H9 (cell line): ENCODE results near the gene GGT1. TPM values are rescaled to one million over a fixed set of nuclear protein-coding genes. Genes with fewer than 3 reads are reported as not detected.

ENCODE experiments used
- DNase-seq: peaks from one replicate; pipeline ENCODE4 v3.0.0-alpha.2; 2017
- H2AFZ ChIP-seq: one replicate; pipeline ENCODE4 v1.6.1; 2013; ENCODE audit warnings: mild to moderate bottlenecking, low read length, control low read depth, moderate library complexity
- H2AK5ac ChIP-seq: 2 replicates; pipeline ENCODE4 v1.6.1; 2013; ENCODE audit warnings: low read length, control low read depth, mixed read lengths; ENCODE audit not compliant: insufficient read length
- H2BK120ac ChIP-seq: one replicate; pipeline ENCODE4 v1.6.1; 2013; ENCODE audit warnings: low read depth, mild to moderate bottlenecking, low read length, control low read depth, inconsistent platforms; ENCODE audit not compliant: poor library complexity, severe bottlenecking
- H2BK12ac ChIP-seq: 2 replicates; pipeline ENCODE4 v1.6.1; 2013; ENCODE audit warnings: low read length, control low read depth, mixed read lengths, low read depth; ENCODE audit not compliant: insufficient read length
- H2BK15ac ChIP-seq: 2 replicates; pipeline ENCODE4 v1.6.1; 2013; ENCODE audit warnings: low read depth, low read length, control low read depth
- H2BK20ac ChIP-seq: one replicate; pipeline ENCODE4 v1.6.1; 2013; ENCODE audit warnings: low read depth, mild to moderate bottlenecking, low read length, control low read depth, inconsistent platforms; ENCODE audit not compliant: poor library complexity, severe bottlenecking
- H2BK5ac ChIP-seq: 2 replicates; pipeline ENCODE4 v1.6.1; 2013; ENCODE audit warnings: low read length, control low read depth, mixed read lengths; ENCODE audit not compliant: insufficient read length
- H3K14ac ChIP-seq: 2 replicates; pipeline ENCODE4 v1.6.1; 2013; ENCODE audit warnings: low read length, control low read depth; ENCODE audit not compliant: insufficient read depth
- H3K18ac ChIP-seq: 2 replicates; pipeline ENCODE4 v1.6.1; 2013; ENCODE audit warnings: low read depth, mild to moderate bottlenecking, mixed read lengths, low read length, control low read depth; ENCODE audit not compliant: insufficient read length
- H3K23ac ChIP-seq: 2 replicates; pipeline ENCODE4 v1.6.1; 2013; ENCODE audit warnings: low read length, control low read depth, mixed read lengths, low read depth; ENCODE audit not compliant: insufficient read length
- H3K23me2 ChIP-seq: 2 replicates; pipeline ENCODE4 v1.6.1; 2013; ENCODE audit warnings: low read depth, mild to moderate bottlenecking, mixed read lengths, low read length, control low read depth; ENCODE audit not compliant: insufficient read length, poor library complexity, severe bottlenecking
- H3K27ac ChIP-seq: 2 replicates; pipeline ENCODE4 v1.5.1; 2013; ENCODE audit warnings: low read length, control low read depth, mixed read lengths, low read depth; ENCODE audit not compliant: insufficient read length
- H3K27me3 ChIP-seq: 2 replicates; pipeline ENCODE4 v1.6.1; 2013; ENCODE audit warnings: low read length, control low read depth, inconsistent platforms; ENCODE audit not compliant: insufficient read depth
- H3K4ac ChIP-seq: 2 replicates; pipeline ENCODE4 v1.6.1; 2013; ENCODE audit warnings: low read depth, mild to moderate bottlenecking, control low read depth, inconsistent platforms, low read length, moderate library complexity
- H3K4me1 ChIP-seq: 2 replicates; pipeline ENCODE4 v1.6.1; 2013; ENCODE audit warnings: low read length, control low read depth, inconsistent platforms; ENCODE audit not compliant: insufficient read depth
- H3K4me2 ChIP-seq: 2 replicates; pipeline ENCODE4 v1.6.1; 2013; ENCODE audit warnings: low read length, control low read depth, mixed read lengths; ENCODE audit not compliant: insufficient read length, insufficient read depth
- H3K56ac ChIP-seq: 2 replicates; pipeline ENCODE4 v1.6.1; 2013; ENCODE audit warnings: low read depth, mild to moderate bottlenecking, mixed read lengths, low read length, control low read depth; ENCODE audit not compliant: insufficient read length
- H3K79me1 ChIP-seq: 2 replicates; pipeline ENCODE4 v1.6.1; 2013; ENCODE audit warnings: low read depth, mild to moderate bottlenecking, moderate library complexity, low read length, control low read depth, inconsistent platforms; ENCODE audit not compliant: insufficient read depth, poor library complexity, severe bottlenecking
- H3K79me2 ChIP-seq: 2 replicates; pipeline ENCODE4 v1.6.1; 2013; ENCODE audit warnings: low read length, control low read depth, inconsistent platforms; ENCODE audit not compliant: insufficient read depth
- H3K9ac ChIP-seq: 2 replicates; pipeline ENCODE4 v1.6.1; 2013; ENCODE audit warnings: low read length, control low read depth, mixed read lengths; ENCODE audit not compliant: insufficient read length; ENCODE audit errors: extremely low read depth
- H3K9me3 ChIP-seq: one replicate; pipeline ENCODE4 v1.6.1; 2013; ENCODE audit warnings: low read depth, low read length, inconsistent platforms; ENCODE audit not compliant: control insufficient read depth
- H3T11ph ChIP-seq: one replicate; pipeline ENCODE4 v1.6.1; 2013; ENCODE audit warnings: mild to moderate bottlenecking, low read length, control low read depth, inconsistent platforms
- H4K20me1 ChIP-seq: one replicate; pipeline ENCODE4 v1.6.1; 2013; ENCODE audit not compliant: control insufficient read depth, insufficient read length, insufficient read depth
- H4K5ac ChIP-seq: 2 replicates; pipeline ENCODE4 v1.6.1; 2013; ENCODE audit warnings: low read depth, mild to moderate bottlenecking, mixed read lengths, low read length, control low read depth; ENCODE audit not compliant: insufficient read length
- H4K8ac ChIP-seq: replicated peaks from 2 replicates; pipeline ENCODE4 v1.6.1; 2013; ENCODE audit warnings: low read length, control low read depth, mixed read lengths, low read depth; ENCODE audit not compliant: insufficient read length
- H4K91ac ChIP-seq: 2 replicates; pipeline ENCODE4 v1.6.1; 2013; ENCODE audit warnings: low read depth, mild to moderate bottlenecking, moderate library complexity, mixed read lengths, low read length, control low read depth; ENCODE audit not compliant: insufficient read length
- H3K27ac Mint-ChIP-seq, 3 experiments: 2 replicates in 2 of 3; 3 replicates in 1 of 3; pipeline ENCODE4 v1.8.0; 2020 to 2021; ENCODE audit warnings: mixed read lengths in 3 of 3, mild to moderate bottlenecking in 1 of 3, moderate library complexity in 1 of 3
- H3K27me3 Mint-ChIP-seq: 2 replicates; pipeline ENCODE4 v1.8.0; 2021; ENCODE audit warnings: low read depth, mild to moderate bottlenecking, moderate library complexity, mixed read lengths
- H3K36me3 Mint-ChIP-seq, 3 experiments: 2 replicates in 2 of 3; 3 replicates in 1 of 3; pipeline ENCODE4 v1.8.0; 2020 to 2021; ENCODE audit warnings: low read depth in 3 of 3, mixed read lengths in 3 of 3; ENCODE audit not compliant: insufficient read depth in 1 of 3
- H3K4me1 Mint-ChIP-seq, 2 experiments: 2 replicates each; pipeline ENCODE4 v1.8.0; 2020; ENCODE audit warnings: mixed read lengths in 2 of 2
- H3K4me3 Mint-ChIP-seq, 2 experiments: 2 replicates in 1 of 2; 3 replicates in 1 of 2; pipeline ENCODE4 v1.8.0; 2020 to 2021; ENCODE audit warnings: mild to moderate bottlenecking in 2 of 2, mixed read lengths in 2 of 2, moderate library complexity in 1 of 2
- H3K9me3 Mint-ChIP-seq, 2 experiments: 2 replicates in 1 of 2; 3 replicates in 1 of 2; pipeline ENCODE4 v1.8.0; 2020; ENCODE audit warnings: mild to moderate bottlenecking in 2 of 2, mixed read lengths in 2 of 2, moderate library complexity in 1 of 2
- WGBS: extraction: QIAGEN DNeasy Blood & Tissue Kit; methylation state at CpG from one replicate; pipeline ENCODE4 v1.1.7; 2013; ENCODE audit warnings: missing lambda C conversion rate, low lambda C conversion rate, mixed read lengths; ENCODE audit not compliant: insufficient read length; ENCODE audit errors: extremely low coverage; 5-methylcytosine and 5-hydroxymethylcytosine counted together
- total RNA-seq: library from RNA; stranded (reverse); gene quantifications from 2 replicates; pipeline ENCODE4 v1.2.1, GENCODE V29; 2021
- TF ChIP-seq, protein P1 (sequence below): fragments of 200-600 bp; sonication (generic); conservative IDR thresholded peaks from 3 replicates; pipeline ENCODE4 v1.8.0; 2021; ENCODE audit warnings: antibody characterized with exemption, mild to moderate bottlenecking

GGT1 gene
- total RNA-seq, 1 experiment from 2014 or later, result 20.5 TPM

DNA sequence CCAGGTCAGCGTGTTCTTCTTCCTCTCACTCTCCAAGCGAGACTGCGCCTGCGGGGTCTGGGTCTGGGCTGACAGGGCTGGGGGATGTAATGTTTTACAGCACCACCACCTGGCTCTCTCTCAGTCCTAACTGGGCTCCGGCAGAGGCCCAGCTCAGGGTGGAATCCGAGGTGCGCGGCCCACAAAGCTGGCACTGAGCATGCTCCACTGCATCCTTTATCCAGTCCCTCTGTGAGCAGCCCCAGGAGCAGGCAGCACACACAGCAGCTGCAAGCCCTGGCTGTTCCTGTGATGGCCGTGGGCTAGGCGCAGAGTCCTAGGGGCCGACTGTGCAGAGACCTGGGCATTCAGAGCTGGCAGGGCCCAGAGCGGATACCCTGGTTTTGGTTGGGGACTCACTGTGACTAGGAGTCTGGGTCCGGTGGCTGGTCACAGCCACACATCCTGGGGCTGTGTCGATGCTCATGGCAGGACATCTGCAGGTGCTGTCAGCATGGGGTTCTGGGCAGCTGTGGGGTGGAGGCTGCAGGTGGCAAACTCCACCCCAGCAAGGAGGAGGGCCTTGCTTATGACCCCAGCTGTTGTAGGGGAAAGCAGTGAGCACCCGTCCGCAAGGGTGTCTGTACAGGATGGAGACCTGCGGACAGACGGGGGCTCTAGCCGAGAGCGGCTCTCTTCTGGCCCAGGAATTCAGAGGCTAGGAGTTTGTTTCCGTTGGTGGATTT, 14.1 kb upstream of the GGT1 start:
- Histone ChIP-seq H3K79me2 (no peaks in the 10 kb centered on the region), H3K9me3 (no peaks in the 10 kb centered on the region), H4K91ac (no peak overlapping the region), H3K4ac (no peak overlapping the region), H3K27ac (no peak overlapping the region), H2AK5ac (no peak overlapping the region), H3K79me1 (no peaks in the 10 kb centered on the region), H4K20me1 (no peaks in the 10 kb centered on the region), H3K9ac (no peak overlapping the region), H2BK120ac (no peak overlapping the region), H3K18ac (no peak overlapping the region), H4K8ac (no peak overlapping the region), H2BK20ac (no peak overlapping the region), H2BK5ac (no peak overlapping the region), H4K5ac (no peak overlapping the region), H3K23ac (no peak overlapping the region), H2AFZ (no peak overlapping the region), H3K23me2 (no peaks in the 10 kb centered on the region), H3K56ac (no peak overlapping the region), H3K4me1 (no peaks in the 10 kb centered on the region), H3T11ph (no peak overlapping the region), H3K27me3 (no peaks in the 10 kb centered on the region), H3K4me2 (no peak overlapping the region), H2BK12ac (no peak overlapping the region), H3K14ac (no peak overlapping the region), H2BK15ac (no peak overlapping the region)
- TF ChIP-seq, protein P1, sequence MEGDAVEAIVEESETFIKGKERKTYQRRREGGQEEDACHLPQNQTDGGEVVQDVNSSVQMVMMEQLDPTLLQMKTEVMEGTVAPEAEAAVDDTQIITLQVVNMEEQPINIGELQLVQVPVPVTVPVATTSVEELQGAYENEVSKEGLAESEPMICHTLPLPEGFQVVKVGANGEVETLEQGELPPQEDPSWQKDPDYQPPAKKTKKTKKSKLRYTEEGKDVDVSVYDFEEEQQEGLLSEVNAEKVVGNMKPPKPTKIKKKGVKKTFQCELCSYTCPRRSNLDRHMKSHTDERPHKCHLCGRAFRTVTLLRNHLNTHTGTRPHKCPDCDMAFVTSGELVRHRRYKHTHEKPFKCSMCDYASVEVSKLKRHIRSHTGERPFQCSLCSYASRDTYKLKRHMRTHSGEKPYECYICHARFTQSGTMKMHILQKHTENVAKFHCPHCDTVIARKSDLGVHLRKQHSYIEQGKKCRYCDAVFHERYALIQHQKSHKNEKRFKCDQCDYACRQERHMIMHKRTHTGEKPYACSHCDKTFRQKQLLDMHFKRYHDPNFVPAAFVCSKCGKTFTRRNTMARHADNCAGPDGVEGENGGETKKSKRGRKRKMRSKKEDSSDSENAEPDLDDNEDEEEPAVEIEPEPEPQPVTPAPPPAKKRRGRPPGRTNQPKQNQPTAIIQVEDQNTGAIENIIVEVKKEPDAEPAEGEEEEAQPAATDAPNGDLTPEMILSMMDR, result no peak
- H3K4me1 Mint-ChIP-seq, result peaks cover 5 to 13% of the 10 kb centered on the region in 2 experiments
- DNase-seq, result no peak
- H3K9me3 Mint-ChIP-seq, result no peaks in the 10 kb centered on the region
- peaks cover 0 to 8% (median 7%) of the 10 kb centered on the region in 3 experiments; a peak in 3 of 7 replicates for H3K36me3 Mint-ChIP-seq
- no peak overlapping the region for H3K4me3 Mint-ChIP-seq
- no peaks in the 10 kb centered on the region for H3K27me3 Mint-ChIP-seq
- WGBS, result no CpG with 5 or more reads among the region's 21 CpGs
- H3K27ac Mint-ChIP-seq, result no peak overlapping the region
